ENCODE results near the gene KRTAP20-1.

KRTAP20-1 gene

DNA sequence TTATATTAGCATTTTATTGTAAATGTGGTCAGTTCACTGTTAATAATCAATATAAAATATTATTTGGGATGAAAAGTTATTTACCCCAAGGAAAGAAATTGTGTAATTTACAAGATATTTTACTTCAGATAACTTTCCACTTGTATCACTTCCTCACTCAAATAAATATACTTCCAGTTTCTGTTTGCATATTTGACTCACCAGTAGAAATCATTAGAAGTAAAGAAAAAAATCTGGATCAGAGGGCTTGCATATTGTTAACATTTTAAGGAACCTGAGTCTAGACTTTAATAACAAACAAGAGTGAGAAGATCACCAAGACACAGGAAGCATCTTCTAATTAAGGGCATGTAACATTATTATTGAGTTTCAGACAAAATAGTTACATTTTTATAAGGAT is 3.9 kb downstream of the KRTAP20-1 start:
- no peak for DNase-seq (ENCODE audit: low read depth)
- TF ChIP-seq, protein P1, sequence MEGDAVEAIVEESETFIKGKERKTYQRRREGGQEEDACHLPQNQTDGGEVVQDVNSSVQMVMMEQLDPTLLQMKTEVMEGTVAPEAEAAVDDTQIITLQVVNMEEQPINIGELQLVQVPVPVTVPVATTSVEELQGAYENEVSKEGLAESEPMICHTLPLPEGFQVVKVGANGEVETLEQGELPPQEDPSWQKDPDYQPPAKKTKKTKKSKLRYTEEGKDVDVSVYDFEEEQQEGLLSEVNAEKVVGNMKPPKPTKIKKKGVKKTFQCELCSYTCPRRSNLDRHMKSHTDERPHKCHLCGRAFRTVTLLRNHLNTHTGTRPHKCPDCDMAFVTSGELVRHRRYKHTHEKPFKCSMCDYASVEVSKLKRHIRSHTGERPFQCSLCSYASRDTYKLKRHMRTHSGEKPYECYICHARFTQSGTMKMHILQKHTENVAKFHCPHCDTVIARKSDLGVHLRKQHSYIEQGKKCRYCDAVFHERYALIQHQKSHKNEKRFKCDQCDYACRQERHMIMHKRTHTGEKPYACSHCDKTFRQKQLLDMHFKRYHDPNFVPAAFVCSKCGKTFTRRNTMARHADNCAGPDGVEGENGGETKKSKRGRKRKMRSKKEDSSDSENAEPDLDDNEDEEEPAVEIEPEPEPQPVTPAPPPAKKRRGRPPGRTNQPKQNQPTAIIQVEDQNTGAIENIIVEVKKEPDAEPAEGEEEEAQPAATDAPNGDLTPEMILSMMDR (conservative IDR thresholded peaks at IDR 0.05; ENCODE audit: control insufficient read depth, insufficient read depth, low read depth, low read length), result no peak
- H3K4me3 ChIP-seq (ENCODE audit: control insufficient read depth, low read depth, low read length), result no peak overlapping the region

DNA sequence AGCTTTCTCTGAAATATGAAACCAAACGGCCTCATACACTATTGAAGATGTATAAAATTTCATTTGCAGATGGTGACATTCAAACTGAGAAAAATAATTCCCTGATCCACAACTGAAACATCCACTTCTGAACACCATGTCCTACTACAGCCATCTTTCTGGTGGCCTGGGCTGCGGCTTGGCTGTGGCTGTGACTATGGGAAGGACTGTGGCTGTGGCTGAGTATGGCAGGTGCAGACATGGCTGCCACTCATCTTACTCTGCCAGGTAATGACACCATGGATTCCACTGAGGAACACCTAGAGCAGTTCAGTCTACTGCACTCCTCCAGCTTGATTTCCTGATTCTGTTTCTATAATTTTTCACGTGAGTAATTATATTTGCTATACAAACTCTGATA is 4.3 kb downstream of the KRTAP20-1 start, which contains the start of gene KRTAP20-4:
Gene KRTAP20-4, plus strand, starts transcription at position 106 of the 400 bp plus-strand sequence.
- no peak within 1 kb of the TSS for H3K4me3 ChIP-seq (ENCODE audit: control insufficient read depth, low read depth, low read length)
- TF ChIP-seq, protein P1 (conservative IDR thresholded peaks at IDR 0.05; ENCODE audit: control insufficient read depth, insufficient read depth, low read depth, low read length), result no peak
- no peak for DNase-seq (ENCODE audit: low read depth)

DNA sequence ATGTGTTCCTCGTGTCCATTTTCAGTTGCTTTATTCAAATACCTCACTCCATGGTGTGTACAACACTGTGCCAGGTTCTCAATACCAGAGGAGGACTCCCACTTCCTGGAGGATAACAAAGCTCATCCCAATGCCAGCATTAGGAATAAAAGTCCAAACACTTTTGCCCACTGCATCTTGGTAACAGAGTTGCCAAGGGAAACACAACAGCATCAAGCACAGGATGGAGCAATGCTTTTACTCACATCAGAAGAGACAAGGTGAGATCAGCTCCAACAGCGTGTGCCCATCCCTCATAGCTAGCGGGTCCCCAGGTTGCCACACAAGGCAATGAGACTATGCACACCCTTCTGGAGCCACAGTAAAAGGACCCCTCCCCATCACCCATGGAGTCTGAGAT is 7.1 kb downstream of the KRTAP20-1 start:
- TF ChIP-seq, protein P1 (conservative IDR thresholded peaks at IDR 0.05; ENCODE audit: control insufficient read depth, insufficient read depth, low read depth, low read length), result no peak
- no peak overlapping the region for H3K4me3 ChIP-seq (ENCODE audit: control insufficient read depth, low read depth, low read length)
- DNase-seq (ENCODE audit: low read depth), result no peak

DNA sequence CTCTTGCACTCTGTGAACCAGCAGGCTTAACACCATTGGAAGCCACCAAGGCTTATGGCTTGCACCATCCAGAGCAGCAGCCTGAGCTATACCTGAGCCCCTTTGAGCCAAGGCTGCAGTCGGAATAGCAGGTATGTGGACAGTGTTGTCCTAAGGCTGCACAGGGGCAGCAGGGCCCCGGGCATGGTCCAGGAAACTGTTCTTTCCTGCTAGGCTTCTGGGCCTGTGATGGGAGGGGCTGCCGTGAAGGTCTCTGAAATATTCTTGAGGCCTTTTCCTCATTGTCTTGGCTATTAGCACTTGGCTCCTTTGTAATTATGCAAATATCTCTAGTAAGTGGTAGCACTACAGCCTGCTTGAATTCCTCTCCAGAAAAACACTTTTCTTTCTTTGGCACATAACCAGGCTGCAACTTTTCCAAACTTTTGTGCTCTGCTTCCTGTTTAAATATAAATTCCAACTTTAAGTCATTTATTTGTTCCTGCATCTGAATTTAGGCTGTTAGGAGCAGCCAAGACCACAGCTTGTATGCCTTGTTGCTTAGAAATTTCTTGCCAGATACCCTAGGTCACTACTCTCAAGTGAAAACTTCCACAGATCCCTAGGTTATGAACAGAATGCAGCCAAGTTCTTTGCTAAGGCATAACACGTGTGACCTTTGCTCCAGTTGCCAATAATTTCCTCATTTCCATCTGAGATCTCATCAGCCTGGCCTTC is 9.4 kb downstream of the KRTAP20-1 start:
- no peak for DNase-seq (ENCODE audit: low read depth)
- TF ChIP-seq, protein P1 (conservative IDR thresholded peaks at IDR 0.05; ENCODE audit: control insufficient read depth, insufficient read depth, low read depth, low read length), result no peak
- H3K4me3 ChIP-seq (ENCODE audit: control insufficient read depth, low read depth, low read length), result no peak overlapping the region

DNA sequence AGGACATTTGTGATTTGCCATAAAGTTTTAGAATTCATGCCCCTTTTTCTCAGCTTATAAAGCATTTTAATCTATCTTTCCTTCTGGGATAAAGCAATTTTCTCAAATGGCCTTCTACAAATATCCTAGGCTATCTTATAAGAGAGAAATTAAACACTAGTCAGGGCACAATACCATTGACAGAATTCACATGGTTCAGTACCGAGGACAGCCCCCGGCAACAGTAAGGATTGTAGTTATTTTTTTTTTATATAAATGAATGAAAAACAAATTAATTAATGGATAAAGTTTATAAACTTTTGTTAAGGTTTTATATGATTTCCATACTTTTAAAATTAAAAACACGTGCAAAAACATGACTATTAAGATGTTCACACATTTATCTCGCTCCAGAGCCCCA is 11.9 kb downstream of the KRTAP20-1 start:
- no peak overlapping the region for H3K4me3 ChIP-seq (ENCODE audit: control insufficient read depth, low read depth, low read length)
- TF ChIP-seq, protein P1 (conservative IDR thresholded peaks at IDR 0.05; ENCODE audit: control insufficient read depth, insufficient read depth, low read depth, low read length), result no peak

DNA sequence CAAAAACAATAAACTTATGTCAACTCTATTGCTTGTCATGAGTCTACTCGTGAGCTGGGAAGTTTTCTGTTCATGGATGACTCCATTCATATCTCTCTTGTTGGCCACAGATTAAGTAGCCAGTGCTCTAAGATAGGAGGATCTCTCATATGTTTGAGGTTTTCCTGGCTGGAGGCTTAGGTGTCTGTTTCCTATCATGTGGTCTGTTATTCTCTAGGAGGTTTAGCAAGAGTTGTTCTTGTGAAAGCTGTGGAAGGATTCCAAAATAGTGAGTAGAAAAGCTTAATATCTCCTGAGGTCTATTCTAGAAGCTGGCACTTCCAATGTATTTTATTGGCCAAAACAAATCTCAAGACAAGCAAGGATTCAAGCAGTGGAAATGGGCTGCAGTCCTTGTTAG is 13.0 kb downstream of the KRTAP20-1 start:
- no peak overlapping the region for H3K4me3 ChIP-seq (ENCODE audit: control insufficient read depth, low read depth, low read length)
- TF ChIP-seq, protein P1 (conservative IDR thresholded peaks at IDR 0.05; ENCODE audit: control insufficient read depth, insufficient read depth, low read depth, low read length), result no peak
- DNase-seq (ENCODE audit: low read depth), result no peak

More for the DNA sequence above, 11.9 kb downstream of the KRTAP20-1 start:
- DNase-seq (ENCODE audit: low read depth), result no peak
